ENCODE results near the gene NPDC1.
A peak's percentile ranks its signal among the peaks of the same experiment; 100 is the strongest.
"Not testable (repeated sequence)": the region's sequence is repeated elsewhere in the genome, so short reads cannot be mapped to it uniquely, and the experiment has no call there.

NPDC1 gene

GRCh38 chr9:137009217-137009616 is 36.8 kb downstream of the NPDC1 start:
- no peak for DNase-seq

- no peak for DNase-seq
Measured at GRCh38 chr9:137008312-137008711, 37.7 kb downstream of the NPDC1 start.

- DNase-seq, result no peak
Measured at GRCh38 chr9:137007816-137008270, 38.1 kb downstream of the NPDC1 start.

- no peak for DNase-seq
Measured at GRCh38 chr9:137007108-137007815, 38.7 kb downstream of the NPDC1 start.

GRCh38 chr9:137006116-137007003 is 39.6 kb downstream of the NPDC1 start:
- DNase-seq, result no peak

- DNase-seq, result not testable (repeated sequence)
Measured at GRCh38 chr9:137004285-137004684, 41.7 kb downstream of the NPDC1 start.

- DNase-seq, result no peak
Measured at GRCh38 chr9:137002646-137003041, 43.3 kb downstream of the NPDC1 start.

- no peak for DNase-seq
Measured at GRCh38 chr9:137001857-137002645, 43.9 kb downstream of the NPDC1 start.

- DNase-seq, result peak; percentile 65
Measured at GRCh38 chr9:137000177-137000930, 45.6 kb downstream of the NPDC1 start.

GRCh38 chr9:136997830-136998234 is 48.1 kb downstream of the NPDC1 start:
- no peak for DNase-seq

- DNase-seq, result no peak
Measured at GRCh38 chr9:136997371-136997770, 48.6 kb downstream of the NPDC1 start.

- DNase-seq, result no peak
Measured at GRCh38 chr9:136996361-136997292, 49.4 kb downstream of the NPDC1 start, which contains the start of gene CLIC3. TSS of gene CLIC3 (minus strand) at chr9:136996568. CDS start at chr9:136996543, 25 bp downstream.

- DNase-seq, result no peak
Measured at GRCh38 chr9:136995772-136996311, 50.1 kb downstream of the NPDC1 start.

- no peak for DNase-seq
Measured at GRCh38 chr9:136995362-136995761, 50.6 kb downstream of the NPDC1 start.

- no peak for DNase-seq
Measured at GRCh38 chr9:136994888-136995230, 51.1 kb downstream of the NPDC1 start.

GRCh38 chr9:136994180-136994887 is 51.6 kb downstream of the NPDC1 start:
- no peak for DNase-seq

GRCh38 chr9:136992819-136993369 is 53.1 kb downstream of the NPDC1 start:
- no peak for DNase-seq

GRCh38 chr9:136991993-136992818 is 53.8 kb downstream of the NPDC1 start, which contains the start of gene PAXX:
TSS of gene PAXX (plus strand) at chr9:136992422. CDS start at chr9:136992444, 22 bp downstream.
- peak; percentile 51 for DNase-seq

Data from GF-D8 (cell line).